ENCODE measurements around the gene CNFN.

Gene CNFN

GRCh38 chr19:42407816-42408175 lies 17.7 kb upstream of the CNFN start:
- no peak for ATAC-seq
- TF ChIP-seq CREB5 (CRISPR knock-in tag; IDR thresholded peaks at IDR 0.05; ENCODE audit: low read depth) (no peak), ZNF565 (CRISPR knock-in tag; conservative IDR thresholded peaks at IDR 0.05; ENCODE audit: low read depth) (no peak), ZNF8 (CRISPR knock-in tag; IDR thresholded peaks at IDR 0.05) (no peak), ZC3H10 (CRISPR knock-in tag; IDR thresholded peaks at IDR 0.05) (no peak), CSRNP3 (CRISPR knock-in tag; IDR thresholded peaks at IDR 0.05) (no peak), SNAI2 (CRISPR knock-in tag; IDR thresholded peaks at IDR 0.05) (no peak)

GRCh38 chr19:42407085-42407815 lies 17.2 kb upstream of the CNFN start:
- ATAC-seq, result no peak
- TF ChIP-seq TCF4 (CRISPR knock-in tag; IDR thresholded peaks at IDR 0.05; ENCODE audit: borderline replicate concordance) (no peak), BACH2 (CRISPR knock-in tag; IDR thresholded peaks at IDR 0.05; ENCODE audit: borderline replicate concordance) (no peak), ZNF565 (CRISPR knock-in tag; conservative IDR thresholded peaks at IDR 0.05; ENCODE audit: low read depth) (no peak), ZFP3 (CRISPR knock-in tag; IDR thresholded peaks at IDR 0.05) (no peak), ZC3H10 (CRISPR knock-in tag; IDR thresholded peaks at IDR 0.05) (no peak), ISL1 (CRISPR knock-in tag; IDR thresholded peaks at IDR 0.05) (no peak), SNAI2 (CRISPR knock-in tag; IDR thresholded peaks at IDR 0.05) (no peak), PATZ1 (CRISPR knock-in tag; IDR thresholded peaks at IDR 0.05; ENCODE audit: borderline replicate concordance) (no peak), ZNF70 (CRISPR knock-in tag; IDR thresholded peaks at IDR 0.05) (no peak), ESRRG (CRISPR knock-in tag; IDR thresholded peaks at IDR 0.05) (no peak), TSHZ2 (CRISPR knock-in tag; IDR thresholded peaks at IDR 0.05) (no peak)

- no peak for ATAC-seq
- TF ChIP-seq RARB (CRISPR knock-in tag; IDR thresholded peaks at IDR 0.05) (no peak), ISL1 (CRISPR knock-in tag; IDR thresholded peaks at IDR 0.05) (no peak), POU6F1 (CRISPR knock-in tag; IDR thresholded peaks at IDR 0.05; ENCODE audit: borderline replicate concordance, low read depth) (no peak), SNAI2 (CRISPR knock-in tag; IDR thresholded peaks at IDR 0.05) (no peak), CSDC2 (CRISPR knock-in tag; IDR thresholded peaks at IDR 0.05) (no peak), CSRNP3 (CRISPR knock-in tag; IDR thresholded peaks at IDR 0.05) (no peak), OSR1 (CRISPR knock-in tag; IDR thresholded peaks at IDR 0.05) (no peak), ARNTL (CRISPR knock-in tag; IDR thresholded peaks at IDR 0.05; ENCODE audit: borderline replicate concordance, low read depth) (no peak)
Measured at GRCh38 chr19:42406111-42406510, 16.0 kb upstream of the CNFN start.
